H1 (cell line): ENCODE measurements around the gene ARMC3.

ENCODE experiments used
- CEBPB ChIP-seq: IDR thresholded peaks from 2 replicates; pipeline ENCODE4 v1.6.1; 2012; ENCODE audit warnings: low read depth, low read length
- EP300 ChIP-seq, 2 experiments: IDR thresholded peaks; 1 replicate in 1 of 2; 2 replicates in 1 of 2; pipeline ENCODE4 v1.6.1; 2011 to 2012; ENCODE audit warnings: low read depth in 2 of 2, low read length in 2 of 2, mild to moderate bottlenecking in 2 of 2, borderline replicate concordance in 1 of 2, inconsistent platforms in 1 of 2, moderate library complexity in 1 of 2
- EZH2 ChIP-seq: fragments of 200-600 bp; sonication (generic); IDR thresholded peaks from 2 replicates; pipeline ENCODE4 v1.7.1; 2012; ENCODE audit warnings: low read depth, mild to moderate bottlenecking, moderate library complexity, low read length, inconsistent platforms; ENCODE audit not compliant: severe bottlenecking
- HDAC6 ChIP-seq: IDR thresholded peaks from one replicate; pipeline ENCODE4 v1.7.1; 2012; ENCODE audit warnings: low read depth, mild to moderate bottlenecking, inconsistent platforms, low read length, moderate library complexity
- MAX ChIP-seq: IDR thresholded peaks from 2 replicates; pipeline ENCODE4 v1.6.1; 2012; ENCODE audit warnings: inconsistent platforms
- RFX5 ChIP-seq: IDR thresholded peaks from 2 replicates; pipeline ENCODE4 v1.6.1; 2011; ENCODE audit warnings: low read depth, low read length, improper control_type of control experiment, borderline replicate concordance
- SIN3A ChIP-seq, 2 experiments: IDR thresholded peaks in 1 of 2; conservative IDR thresholded peaks in 1 of 2; 2 replicates each; pipeline ENCODE4 v1.6.1; 2011 to 2012; ENCODE audit warnings: low read length in 2 of 2, improper control_type of control experiment in 1 of 2, low read depth in 1 of 2, mild to moderate bottlenecking in 1 of 2
- TBP ChIP-seq: IDR thresholded peaks from 2 replicates; pipeline ENCODE4 v1.6.1; 2011; ENCODE audit warnings: low read depth, low read length, improper control_type of control experiment
- TEAD4 ChIP-seq: IDR thresholded peaks from 2 replicates; pipeline ENCODE4 v1.6.1; 2012; ENCODE audit warnings: low read depth, low read length, inconsistent platforms, mixed read lengths
- ZNF274 ChIP-seq: IDR thresholded peaks from 2 replicates; pipeline ENCODE4 v1.7.0; 2012; ENCODE audit warnings: low read length, borderline replicate concordance; ENCODE audit errors: extremely low read depth
- TF ChIP-seq, protein P1 (sequence below), 3 experiments: IDR thresholded peaks; 1 replicate in 2 of 3; 2 replicates in 1 of 3; pipeline versions ENCODE4 v1.5.1 to v1.6.1; 2011; ENCODE audit warnings: low read length in 3 of 3, mild to moderate bottlenecking in 3 of 3, inconsistent platforms in 2 of 3, low read depth in 1 of 3, moderate library complexity in 1 of 3; ENCODE audit not compliant: insufficient read depth in 1 of 3; ENCODE audit errors: control extremely low read depth in 1 of 3

DNA sequence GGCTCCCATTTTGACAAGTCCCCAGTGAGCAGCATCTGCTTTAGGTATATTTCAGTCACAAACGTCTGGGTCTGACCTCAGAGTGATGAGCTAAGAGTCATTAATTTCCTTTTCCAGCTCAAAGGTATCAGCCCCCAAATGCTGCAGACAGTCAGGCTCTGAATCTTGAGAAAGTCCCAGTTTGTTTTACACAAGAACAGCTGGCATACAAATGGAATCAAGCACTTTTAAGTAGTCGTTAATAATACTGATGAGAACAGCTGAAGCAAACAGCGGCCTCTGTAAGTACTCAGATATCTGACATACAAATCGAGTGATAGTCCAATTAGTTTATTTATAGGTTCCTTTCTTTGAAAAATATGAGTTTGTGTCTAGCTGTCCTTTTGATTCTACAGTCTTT lies 118.2 kb downstream of the ARMC3 start:
- TF ChIP-seq EZH2 (no peak), ZNF274 (no peak), MAX (no peak), EP300 (IDR thresholded peaks at IDR 0.05; ENCODE audit: borderline replicate concordance in 1 of 2, low read depth in 2 of 2, low read length in 2 of 2) (no peak), TBP (no peak), HDAC6 (no peak), RFX5 (no peak), CEBPB (no peak), TEAD4 (no peak), SIN3A (conservative IDR thresholded peaks at IDR 0.05 in 1 of 2, IDR thresholded peaks at IDR 0.05 in 1 of 2; ENCODE audit: low read depth in 1 of 2, low read length in 2 of 2) (no peak)
- TF ChIP-seq, protein P1, sequence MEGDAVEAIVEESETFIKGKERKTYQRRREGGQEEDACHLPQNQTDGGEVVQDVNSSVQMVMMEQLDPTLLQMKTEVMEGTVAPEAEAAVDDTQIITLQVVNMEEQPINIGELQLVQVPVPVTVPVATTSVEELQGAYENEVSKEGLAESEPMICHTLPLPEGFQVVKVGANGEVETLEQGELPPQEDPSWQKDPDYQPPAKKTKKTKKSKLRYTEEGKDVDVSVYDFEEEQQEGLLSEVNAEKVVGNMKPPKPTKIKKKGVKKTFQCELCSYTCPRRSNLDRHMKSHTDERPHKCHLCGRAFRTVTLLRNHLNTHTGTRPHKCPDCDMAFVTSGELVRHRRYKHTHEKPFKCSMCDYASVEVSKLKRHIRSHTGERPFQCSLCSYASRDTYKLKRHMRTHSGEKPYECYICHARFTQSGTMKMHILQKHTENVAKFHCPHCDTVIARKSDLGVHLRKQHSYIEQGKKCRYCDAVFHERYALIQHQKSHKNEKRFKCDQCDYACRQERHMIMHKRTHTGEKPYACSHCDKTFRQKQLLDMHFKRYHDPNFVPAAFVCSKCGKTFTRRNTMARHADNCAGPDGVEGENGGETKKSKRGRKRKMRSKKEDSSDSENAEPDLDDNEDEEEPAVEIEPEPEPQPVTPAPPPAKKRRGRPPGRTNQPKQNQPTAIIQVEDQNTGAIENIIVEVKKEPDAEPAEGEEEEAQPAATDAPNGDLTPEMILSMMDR (IDR thresholded peaks at IDR 0.05; ENCODE audit: control extremely low read depth in 1 of 3, insufficient read depth in 1 of 3, low read depth in 1 of 3, low read length in 3 of 3) = no peak
